HG03139 (cell line): ENCODE results near the gene RPRD2.

ENCODE experiments used
- ATAC-seq: cut with Tn5 transposase; IDR thresholded peaks from one replicate; pipeline ENCODE4 v1.9.1; 2021; ENCODE audit not compliant: unreplicated experiment

The RPRD2 gene

GRCh38 chr1:150513351-150513791 lies 149.4 kb downstream of the RPRD2 start:
- no peak for ATAC-seq

- ATAC-seq: no peak
Observed at GRCh38 chr1:150514260-150514659, 150.3 kb downstream of the RPRD2 start.

- no peak for ATAC-seq
Observed at GRCh38 chr1:150514913-150515327, 151.0 kb downstream of the RPRD2 start.

- ATAC-seq: peak; percentile 91
Observed at GRCh38 chr1:150515328-150516049, 151.5 kb downstream of the RPRD2 start, which contains the start of gene FALEC. Gene FALEC (plus strand): TSS chr1:150515752.

GRCh38 chr1:150516050-150516591 lies 152.2 kb downstream of the RPRD2 start:
- ATAC-seq: no peak

DNA sequence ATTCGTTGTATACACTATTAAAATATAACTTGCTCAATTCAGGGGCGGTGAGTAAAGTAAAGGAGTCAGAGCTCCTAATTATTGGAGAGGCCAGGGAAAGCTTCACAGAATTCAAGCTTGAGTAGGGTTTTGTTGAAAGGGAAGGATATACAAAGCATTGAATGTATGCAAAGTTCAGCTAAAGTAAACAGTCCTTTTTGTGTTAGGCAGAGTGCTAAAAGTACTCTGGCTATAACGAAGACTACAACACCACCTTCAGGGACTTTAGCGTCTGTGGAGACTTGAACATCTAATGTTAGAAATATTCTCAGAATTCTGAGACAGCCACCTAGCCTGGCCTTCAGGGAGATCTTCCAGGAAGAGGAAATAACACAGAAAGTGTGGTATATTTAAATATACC lies 152.7 kb downstream of the RPRD2 start:
- no peak for ATAC-seq

- no peak for ATAC-seq
Observed at GRCh38 chr1:150521196-150521968, 157.4 kb downstream of the RPRD2 start.

GRCh38 chr1:150525348-150525747 lies 161.4 kb downstream of the RPRD2 start:
- ATAC-seq: no peak
